Transverse colon (tissue), 3 donors: Measurements from ENCODE around the gene VAV2.

Experiments used
- CTCF ChIP-seq, 5 experiments: fragments of 200-600 bp in 3 of 5; fragments of 450-650 bp in 2 of 5; sonication (generic) in 3 of 5; IDR thresholded peaks; 1 replicate in 2 of 5; 2 replicates in 3 of 5; pipeline ENCODE4 v1.5.1; 2016 to 2017; ENCODE audit warnings: antibody characterized with exemption in 5 of 5, inconsistent platforms in 3 of 5, mild to moderate bottlenecking in 2 of 5, moderate library complexity in 1 of 5
- POLR2A ChIP-seq: fragments of 450-650 bp; IDR thresholded peaks from one replicate; pipeline ENCODE4 v1.6.1; 2016; ENCODE audit warnings: antibody characterized with exemption, mild to moderate bottlenecking, moderate library complexity

- TF ChIP-seq CTCF (IDR thresholded peaks at IDR 0.05) = no peak
- no peak for TF ChIP-seq POLR2A
Observed at GRCh38 chr9:133773889-133774655, 218.1 kb downstream of the VAV2 start.
